Measurements from ENCODE around the gene EGFR.

The EGFR gene

DNA sequence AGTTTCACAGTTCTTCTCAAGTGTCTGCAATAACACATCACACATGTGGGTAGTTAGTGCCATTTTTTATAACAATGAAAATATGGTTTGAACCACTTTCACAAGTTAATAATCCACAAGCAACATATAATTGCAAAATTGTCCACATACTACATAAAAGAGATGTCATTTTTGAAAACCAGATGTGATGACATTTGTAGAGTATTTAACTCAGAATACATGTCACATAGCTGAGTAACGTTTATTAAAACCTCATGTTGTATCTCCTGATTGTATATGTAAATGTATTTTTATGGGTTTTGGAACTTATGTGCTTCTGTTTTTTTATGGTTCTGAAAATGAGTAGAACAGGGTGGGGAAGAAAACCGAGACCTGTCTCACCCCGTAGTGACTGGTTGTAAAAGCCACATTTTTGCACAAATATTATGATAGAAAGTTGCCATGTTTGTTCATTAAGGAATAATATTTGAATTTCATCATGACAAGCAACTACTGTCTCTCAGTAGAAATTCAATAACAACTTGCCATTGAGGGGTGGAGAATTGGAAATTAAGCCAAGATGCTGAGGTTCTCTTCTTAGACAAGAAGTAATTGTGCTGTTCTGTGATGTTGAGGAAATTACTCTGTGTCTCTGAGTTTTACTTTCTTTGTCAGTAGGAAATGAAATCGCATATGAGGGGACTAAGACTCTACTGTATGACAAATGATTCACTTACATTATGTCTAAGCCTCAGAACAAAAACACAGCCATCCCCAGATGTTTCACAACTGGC is 29.2 kb upstream of the EGFR start:
- Histone ChIP-seq H3K27me3 (ENCODE audit: control insufficient read depth, insufficient read depth, low read length) (no peaks in the 10 kb centered on the region), H3K9me3 (ENCODE audit: control insufficient read depth, low read length) (no peaks in the 10 kb centered on the region), H3K36me3 (ENCODE audit: control insufficient read depth, insufficient read depth, low read length) (no peaks in the 10 kb centered on the region), H3K4me1 (ENCODE audit: control insufficient read depth, insufficient read depth, low read length) (no peaks in the 10 kb centered on the region), H3K9ac (ENCODE audit: low read length) (no peak overlapping the region), H3K4me3 (ENCODE audit: low read length) (no peak overlapping the region)

DNA sequence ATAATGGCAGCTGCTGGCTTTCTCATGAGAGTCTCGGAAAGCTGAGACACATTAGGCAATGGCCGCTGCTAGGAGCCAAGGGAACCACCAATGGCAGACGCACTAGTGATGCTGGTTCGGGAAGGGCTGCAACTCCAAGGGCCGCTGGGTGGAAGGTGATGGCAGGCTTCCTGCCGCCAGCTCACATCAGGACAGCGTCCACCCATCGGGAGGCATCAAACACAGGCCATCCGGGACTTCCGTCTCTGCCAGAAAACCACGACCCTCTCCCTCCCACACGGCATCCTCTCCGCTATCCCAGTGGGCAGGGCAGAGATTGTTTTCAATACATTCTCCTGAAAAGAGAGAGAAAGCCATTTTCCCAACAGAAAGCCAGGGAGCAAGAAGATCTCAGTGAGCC is 27.5 kb upstream of the EGFR start:
- Histone ChIP-seq H3K9ac (ENCODE audit: low read length) (no peak overlapping the region), H3K27me3 (ENCODE audit: control insufficient read depth, insufficient read depth, low read length) (no peaks in the 10 kb centered on the region), H3K36me3 (ENCODE audit: control insufficient read depth, insufficient read depth, low read length) (no peaks in the 10 kb centered on the region), H3K9me3 (ENCODE audit: control insufficient read depth, low read length) (no peaks in the 10 kb centered on the region), H3K4me1 (ENCODE audit: control insufficient read depth, insufficient read depth, low read length) (no peaks in the 10 kb centered on the region), H3K4me3 (ENCODE audit: low read length) (no peak overlapping the region)

DNA sequence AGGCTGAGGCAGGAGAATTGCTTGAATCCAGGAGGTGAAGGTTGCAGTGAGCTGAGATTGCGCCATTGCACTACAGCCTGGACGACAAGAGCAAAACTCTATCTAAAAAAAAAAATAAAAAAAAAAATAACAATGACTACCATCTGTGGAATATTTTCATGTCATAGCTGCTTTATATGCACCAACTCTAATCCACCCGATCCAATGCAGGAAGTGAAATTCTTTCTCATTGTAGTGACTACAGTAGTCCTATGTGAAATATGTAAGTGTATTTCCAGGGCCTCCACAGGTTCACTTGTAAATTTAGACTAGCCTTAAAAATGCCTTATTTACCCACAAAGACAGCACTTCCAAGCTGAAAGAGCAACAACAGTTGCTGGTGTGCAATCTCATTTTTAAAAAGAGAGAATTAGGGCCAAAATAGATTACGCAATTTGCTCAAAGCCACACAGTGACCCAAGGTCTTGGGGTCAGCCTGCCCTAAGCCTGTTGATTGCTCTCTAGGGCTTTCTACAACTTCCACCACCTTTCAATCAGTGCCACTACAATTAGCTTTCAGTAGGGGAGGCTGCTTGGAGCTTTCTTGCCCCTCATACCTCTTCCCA is 25.8 kb upstream of the EGFR start:
- Histone ChIP-seq H3K27me3 (ENCODE audit: control insufficient read depth, insufficient read depth, low read length) (no peaks in the 10 kb centered on the region), H3K4me1 (ENCODE audit: control insufficient read depth, insufficient read depth, low read length) (no peaks in the 10 kb centered on the region), H3K4me3 (ENCODE audit: low read length) (no peak overlapping the region), H3K36me3 (ENCODE audit: control insufficient read depth, insufficient read depth, low read length) (no peaks in the 10 kb centered on the region), H3K9me3 (ENCODE audit: control insufficient read depth, low read length) (no peaks in the 10 kb centered on the region), H3K9ac (ENCODE audit: low read length) (no peak overlapping the region)

DNA sequence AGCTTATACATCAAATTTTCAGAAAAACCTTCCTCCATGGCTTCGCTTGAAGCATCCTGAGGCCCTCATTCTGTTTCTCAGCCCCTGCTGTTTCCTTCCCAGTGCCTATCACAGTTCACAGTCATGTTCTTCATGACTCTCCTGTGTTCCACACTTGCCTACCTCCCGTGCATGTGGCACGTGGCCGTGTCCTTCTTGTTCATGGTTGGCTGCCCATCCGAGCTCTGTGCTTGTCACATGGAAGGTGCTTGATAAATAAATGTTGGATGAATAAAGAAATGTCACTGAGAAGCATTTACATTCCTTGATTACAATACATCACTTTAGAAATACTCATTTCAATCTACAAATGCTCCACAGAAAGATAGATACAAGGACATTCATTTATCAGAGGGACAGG is 23.7 kb upstream of the EGFR start:
- Histone ChIP-seq H3K36me3 (ENCODE audit: control insufficient read depth, insufficient read depth, low read length) (no peaks in the 10 kb centered on the region), H3K4me1 (ENCODE audit: control insufficient read depth, insufficient read depth, low read length) (no peaks in the 10 kb centered on the region), H3K4me3 (ENCODE audit: low read length) (no peak overlapping the region), H3K9ac (ENCODE audit: low read length) (no peak overlapping the region), H3K27me3 (ENCODE audit: control insufficient read depth, insufficient read depth, low read length) (no peaks in the 10 kb centered on the region), H3K9me3 (ENCODE audit: control insufficient read depth, low read length) (no peaks in the 10 kb centered on the region)

DNA sequence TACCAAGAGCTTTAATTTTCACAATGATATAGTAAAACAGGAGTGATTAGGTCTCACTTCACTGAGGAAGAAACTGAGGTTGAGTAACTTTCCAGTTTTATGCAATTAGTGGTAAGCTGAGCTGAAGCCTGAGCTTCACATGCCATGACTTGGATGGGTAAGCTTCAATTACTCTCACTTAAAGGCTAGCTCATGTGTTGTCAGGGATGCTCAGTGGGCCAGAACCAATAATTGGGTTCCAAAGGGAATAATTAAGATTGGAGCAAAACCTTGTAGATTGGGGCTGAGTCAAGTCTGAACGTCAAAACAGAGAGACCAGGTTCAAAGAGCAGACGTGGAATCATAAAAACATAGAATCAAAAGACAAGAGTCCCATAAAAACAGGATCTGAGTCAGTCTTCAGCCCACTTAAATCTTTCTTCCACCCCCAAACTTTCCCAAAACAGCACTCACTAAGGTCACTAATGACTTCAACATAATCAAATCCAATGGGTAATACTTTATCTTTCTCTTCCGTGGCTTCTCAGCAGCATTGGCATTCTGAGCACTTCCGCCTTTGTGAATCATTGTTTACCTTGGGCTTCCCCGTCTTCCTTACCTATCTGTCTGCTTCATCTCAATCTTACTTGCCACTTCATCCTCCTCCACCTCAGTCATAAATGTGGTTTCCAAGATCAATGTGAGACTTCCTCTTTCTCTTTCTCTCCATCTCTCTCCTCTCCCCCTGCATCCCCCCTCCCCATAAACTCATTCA is 23.0 kb upstream of the EGFR start:
- no peaks in the 10 kb centered on the region for H3K36me3 ChIP-seq (ENCODE audit: control insufficient read depth, insufficient read depth, low read length)
- no peaks in the 10 kb centered on the region for H3K4me1 ChIP-seq (ENCODE audit: control insufficient read depth, insufficient read depth, low read length)
- H3K4me3 ChIP-seq (ENCODE audit: low read length), result no peak overlapping the region
- no peak overlapping the region for H3K9ac ChIP-seq (ENCODE audit: low read length)
- no peaks in the 10 kb centered on the region for H3K9me3 ChIP-seq (ENCODE audit: control insufficient read depth, low read length)
- no peaks in the 10 kb centered on the region for H3K27me3 ChIP-seq (ENCODE audit: control insufficient read depth, insufficient read depth, low read length)

DNA sequence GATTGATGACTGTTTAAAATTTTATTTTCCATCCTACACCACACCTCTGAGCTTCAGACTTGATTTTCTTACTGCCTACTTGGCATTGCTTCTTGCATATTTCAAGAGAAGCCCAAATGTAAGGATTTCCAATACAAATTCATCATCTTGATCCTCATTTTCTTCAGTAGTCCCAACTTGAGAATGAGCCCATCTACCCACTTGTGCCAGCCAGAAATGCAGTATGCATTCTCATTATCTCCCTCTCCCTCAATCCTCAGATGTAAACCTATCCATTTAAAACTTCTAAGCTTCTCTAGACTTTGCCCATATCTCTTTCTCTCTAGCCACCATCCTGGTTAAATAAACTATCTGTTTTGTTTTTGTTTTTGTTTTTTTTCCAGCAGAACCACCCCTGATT is 22.4 kb upstream of the EGFR start:
- no peak overlapping the region for H3K4me3 ChIP-seq (ENCODE audit: low read length)
- no peaks in the 10 kb centered on the region for H3K36me3 ChIP-seq (ENCODE audit: control insufficient read depth, insufficient read depth, low read length)
- no peaks in the 10 kb centered on the region for H3K9me3 ChIP-seq (ENCODE audit: control insufficient read depth, low read length)
- H3K4me1 ChIP-seq (ENCODE audit: control insufficient read depth, insufficient read depth, low read length), result no peaks in the 10 kb centered on the region
- H3K9ac ChIP-seq (ENCODE audit: low read length), result no peak overlapping the region
- no peaks in the 10 kb centered on the region for H3K27me3 ChIP-seq (ENCODE audit: control insufficient read depth, insufficient read depth, low read length)

DNA sequence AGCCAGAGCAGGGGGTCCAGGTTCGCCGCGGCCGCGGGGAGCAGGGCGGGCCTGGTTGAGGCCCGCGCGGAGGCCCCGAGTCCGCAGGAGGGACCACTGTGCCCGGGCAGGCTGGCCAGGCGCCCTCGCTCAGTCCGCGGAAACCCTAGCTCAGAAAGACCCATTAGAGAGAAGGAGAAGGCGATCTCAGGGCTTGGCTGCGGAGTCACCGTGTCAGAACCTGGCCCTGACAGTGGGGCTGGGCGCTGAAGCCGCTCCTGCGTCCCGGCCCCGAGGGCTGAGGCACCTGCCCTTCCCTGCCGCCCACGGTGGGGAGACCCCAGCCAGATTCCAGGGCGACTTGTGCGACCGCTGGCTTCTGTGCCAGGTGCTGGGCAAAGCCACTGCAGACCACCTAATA is 14.2 kb upstream of the EGFR start:
- Histone ChIP-seq H3K9me3 (ENCODE audit: control insufficient read depth, low read length) (no peaks in the 10 kb centered on the region), H3K4me3 (ENCODE audit: low read length) (no peak overlapping the region), H3K4me1 (ENCODE audit: control insufficient read depth, insufficient read depth, low read length) (peaks cover 5% of the 10 kb centered on the region), H3K9ac (ENCODE audit: low read length) (no peak overlapping the region), H3K36me3 (ENCODE audit: control insufficient read depth, insufficient read depth, low read length) (no peaks in the 10 kb centered on the region), H3K27me3 (ENCODE audit: control insufficient read depth, insufficient read depth, low read length) (peaks cover 39% of the 10 kb centered on the region)

DNA sequence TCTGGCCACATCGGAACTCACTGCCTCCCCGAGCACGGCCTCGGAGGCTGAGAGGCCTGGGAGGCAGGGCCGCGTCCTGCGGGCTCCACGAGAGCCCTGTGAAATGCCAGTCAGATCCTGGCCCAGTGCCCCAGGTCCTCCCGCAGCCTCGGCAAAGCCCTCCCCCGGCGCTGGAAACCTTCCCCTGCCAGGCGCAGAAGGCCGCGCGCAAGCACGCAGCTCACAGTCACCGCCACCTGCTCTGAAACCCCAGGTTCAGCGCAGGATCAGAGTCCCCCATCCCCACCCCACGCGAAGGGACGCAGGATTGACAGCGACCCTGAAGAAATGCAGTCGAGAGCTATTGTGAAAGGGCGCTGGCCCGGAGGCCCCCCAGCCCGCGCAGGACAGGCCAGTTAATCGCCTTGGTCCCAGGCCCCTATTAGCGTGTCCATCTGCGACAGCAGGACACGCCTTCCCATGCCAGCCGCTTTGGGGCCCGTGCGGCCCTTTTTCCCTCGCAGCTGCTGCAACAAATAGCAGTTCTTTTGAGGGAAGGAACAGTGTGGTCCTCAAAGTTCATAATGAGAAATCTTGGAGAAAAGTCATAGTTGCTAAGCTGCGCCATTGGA is 13.5 kb upstream of the EGFR start:
- Histone ChIP-seq H3K4me3 (ENCODE audit: low read length) (no peak overlapping the region), H3K9ac (ENCODE audit: low read length) (no peak overlapping the region), H3K9me3 (ENCODE audit: control insufficient read depth, low read length) (no peaks in the 10 kb centered on the region), H3K36me3 (ENCODE audit: control insufficient read depth, insufficient read depth, low read length) (no peaks in the 10 kb centered on the region), H3K4me1 (ENCODE audit: control insufficient read depth, insufficient read depth, low read length) (peaks cover 5% of the 10 kb centered on the region), H3K27me3 (ENCODE audit: control insufficient read depth, insufficient read depth, low read length) (peaks cover 39% of the 10 kb centered on the region)

DNA sequence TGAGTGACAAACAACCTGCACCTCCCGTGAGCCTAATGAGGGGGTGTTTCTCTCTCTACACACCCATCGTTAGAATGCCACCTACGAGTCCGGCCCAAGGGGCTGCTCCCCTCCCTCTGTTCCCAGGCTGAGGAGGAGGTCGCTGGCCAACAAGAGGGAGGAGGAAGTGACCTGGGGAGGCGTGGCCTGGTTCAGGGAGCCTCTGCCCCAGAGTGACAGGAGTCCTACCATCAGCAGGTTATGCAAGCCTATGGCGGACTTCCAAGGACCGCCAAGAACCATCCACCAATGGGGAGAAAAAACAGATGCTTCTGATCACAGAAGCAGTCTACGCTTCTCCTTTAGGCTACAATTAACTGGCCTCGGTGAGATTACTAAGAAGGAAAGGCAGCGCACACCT is 12.3 kb upstream of the EGFR start:
- Histone ChIP-seq H3K4me1 (ENCODE audit: control insufficient read depth, insufficient read depth, low read length) (peaks cover 5% of the 10 kb centered on the region), H3K9me3 (ENCODE audit: control insufficient read depth, low read length) (no peaks in the 10 kb centered on the region), H3K4me3 (ENCODE audit: low read length) (no peak overlapping the region), H3K36me3 (ENCODE audit: control insufficient read depth, insufficient read depth, low read length) (no peaks in the 10 kb centered on the region), H3K27me3 (ENCODE audit: control insufficient read depth, insufficient read depth, low read length) (peaks cover 39% of the 10 kb centered on the region), H3K9ac (ENCODE audit: low read length) (no peak overlapping the region)

DNA sequence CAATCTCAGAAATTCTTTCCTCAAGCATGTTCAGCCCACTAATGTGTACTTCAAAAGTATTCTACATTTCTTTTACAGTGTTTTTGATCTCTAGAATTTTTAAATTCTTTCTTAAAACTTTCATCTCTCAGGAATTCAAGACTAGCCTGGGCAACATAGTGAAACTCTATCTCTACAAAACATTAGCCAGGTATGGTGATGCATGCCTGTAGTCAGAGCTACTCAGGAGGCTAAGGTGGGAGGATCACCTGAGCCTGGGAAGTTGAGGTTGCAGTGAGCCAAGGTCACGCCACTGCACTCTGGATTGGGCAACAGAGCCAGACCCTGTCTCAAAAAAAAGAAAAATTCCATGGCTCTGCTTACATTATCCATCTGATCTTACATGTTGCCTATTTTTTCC is 5.0 kb upstream of the EGFR start:
- peaks cover 6% of the 10 kb centered on the region for H3K27me3 ChIP-seq (ENCODE audit: control insufficient read depth, insufficient read depth, low read length)
- no peak overlapping the region for H3K4me3 ChIP-seq (ENCODE audit: low read length)
- no peaks in the 10 kb centered on the region for H3K36me3 ChIP-seq (ENCODE audit: control insufficient read depth, insufficient read depth, low read length)
- H3K9me3 ChIP-seq (ENCODE audit: control insufficient read depth, low read length), result no peaks in the 10 kb centered on the region
- no peaks in the 10 kb centered on the region for H3K4me1 ChIP-seq (ENCODE audit: control insufficient read depth, insufficient read depth, low read length)
- no peak overlapping the region for H3K9ac ChIP-seq (ENCODE audit: low read length)

DNA sequence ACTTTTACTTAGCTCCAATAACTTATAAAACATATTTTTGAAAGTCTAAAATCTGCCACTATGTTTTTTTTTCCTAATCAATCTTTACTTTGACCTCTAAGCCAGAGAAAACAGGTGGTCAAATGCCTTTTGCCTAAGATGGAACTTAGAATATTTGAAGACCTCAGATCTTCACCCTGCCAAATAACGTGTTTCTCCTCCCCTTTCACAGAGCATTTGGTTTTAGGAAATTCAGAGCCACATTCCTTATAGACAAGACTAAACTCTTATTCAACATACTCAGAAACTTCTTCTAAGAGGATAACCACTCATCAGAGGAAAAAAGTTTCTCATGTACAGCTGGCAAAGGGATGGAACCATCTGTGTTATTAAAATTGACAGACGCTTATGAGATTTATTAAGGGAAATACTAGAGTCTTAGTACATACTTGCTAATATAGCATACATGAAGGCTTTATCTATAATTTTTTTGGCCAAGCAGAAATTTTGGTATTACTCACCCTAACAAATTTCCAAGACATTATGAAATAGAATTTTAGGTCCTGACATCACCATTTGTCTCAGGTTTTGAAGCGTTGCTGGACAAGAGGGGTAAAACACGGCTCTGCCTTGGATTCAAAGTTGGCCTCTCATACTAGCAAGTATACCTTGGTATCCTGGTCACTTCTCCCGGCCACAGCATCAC is 2.6 kb upstream of the EGFR start:
- Histone ChIP-seq H3K9ac (ENCODE audit: low read length) (no peak overlapping the region), H3K4me3 (ENCODE audit: low read length) (no peak overlapping the region), H3K4me1 (ENCODE audit: control insufficient read depth, insufficient read depth, low read length) (peaks cover 4% of the 10 kb centered on the region), H3K36me3 (ENCODE audit: control insufficient read depth, insufficient read depth, low read length) (no peaks in the 10 kb centered on the region), H3K9me3 (ENCODE audit: control insufficient read depth, low read length) (no peaks in the 10 kb centered on the region), H3K27me3 (ENCODE audit: control insufficient read depth, insufficient read depth, low read length) (peaks cover 6% of the 10 kb centered on the region)

DNA sequence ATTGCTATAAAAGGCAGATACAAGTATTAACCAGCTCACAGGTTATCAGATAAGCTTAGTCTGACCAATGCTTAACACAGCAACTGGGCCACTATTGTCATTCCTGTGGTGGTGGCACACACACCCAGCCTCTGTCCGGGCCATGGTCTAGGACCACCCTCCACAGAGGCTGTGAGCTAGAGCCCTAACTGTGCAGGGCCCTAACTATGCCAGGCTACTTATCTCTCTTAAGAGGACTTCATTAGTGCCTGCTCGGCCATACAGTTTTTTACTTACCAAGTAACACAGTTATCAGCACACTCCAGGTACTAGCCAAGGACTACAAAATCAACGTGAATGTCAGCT is 2.1 kb upstream of the EGFR start:
- Histone ChIP-seq H3K4me1 (ENCODE audit: control insufficient read depth, insufficient read depth, low read length) (peaks cover 4% of the 10 kb centered on the region), H3K36me3 (ENCODE audit: control insufficient read depth, insufficient read depth, low read length) (no peaks in the 10 kb centered on the region), H3K27me3 (ENCODE audit: control insufficient read depth, insufficient read depth, low read length) (peaks cover 6% of the 10 kb centered on the region), H3K9ac (ENCODE audit: low read length) (no peak overlapping the region), H3K9me3 (ENCODE audit: control insufficient read depth, low read length) (no peaks in the 10 kb centered on the region), H3K4me3 (ENCODE audit: low read length) (no peak overlapping the region)

All from mucosa of stomach (tissue), 1 donor.